K562 (cell line): ENCODE measurements around the gene CHCHD4. TPM values are rescaled to one million over a fixed set of nuclear protein-coding genes. Genes with fewer than 3 reads are reported as not detected.
A peak's percentile ranks its signal among the peaks of the same experiment; 100 is the strongest.

Experiments
- ARID3A ChIP-seq: IDR thresholded peaks from 2 replicates; pipeline ENCODE4 v1.6.1; 2012; ENCODE audit warnings: low read depth, low read length, improper control_type of control experiment, borderline replicate concordance
- CCNT2 ChIP-seq: IDR thresholded peaks from 2 replicates; pipeline ENCODE4 v1.6.1; 2011; ENCODE audit warnings: borderline replicate concordance, low read depth, mild to moderate bottlenecking, moderate library complexity, mixed read lengths, low read length; ENCODE audit not compliant: insufficient read length; ENCODE audit errors: extremely low read depth
- KLF6 ChIP-seq: fragments of 250-450 bp; sonication (Bioruptor Pico); IDR thresholded peaks from 2 replicates; pipeline ENCODE4 v1.4.0; 2020; ENCODE audit warnings: mild to moderate bottlenecking, moderate library complexity, borderline replicate concordance
- NELFE ChIP-seq: IDR thresholded peaks from 2 replicates; pipeline ENCODE4 v1.6.1; 2011; ENCODE audit warnings: mild to moderate bottlenecking; ENCODE audit not compliant: insufficient read depth, insufficient read length
- PCBP1 ChIP-seq: fragments of 200-400 bp; formaldehyde crosslinking; IDR thresholded peaks from 2 replicates; pipeline ENCODE4 v1.6.1; 2018; ENCODE audit warnings: mild to moderate bottlenecking, low read depth, low read length; ENCODE audit not compliant: poor library complexity, severe bottlenecking
- RBM34 ChIP-seq: fragments of 200-400 bp; formaldehyde crosslinking; IDR thresholded peaks from 2 replicates; pipeline ENCODE4 v1.6.1; 2018; ENCODE audit warnings: low read length, borderline replicate concordance; ENCODE audit not compliant: insufficient read depth
- SMAD4 ChIP-seq: fragments of 250-450 bp; sonication (Bioruptor Pico); conservative IDR thresholded peaks from 2 replicates; pipeline ENCODE4 v1.8.0; 2021; ENCODE audit warnings: inconsistent platforms, mild to moderate bottlenecking, moderate library complexity
- STAG1 ChIP-seq: sonication (generic); formaldehyde crosslinking; IDR thresholded peaks from 2 replicates; pipeline ENCODE4 v1.5.0; 2020; ENCODE audit warnings: missing genetic modification reagents, borderline replicate concordance
- polyA plus RNA-seq, 8 experiments: library from polyadenylated mRNA; depleted of rRNA in 4 of 8; stranded (reverse) in 5 of 8; unstranded in 3 of 8; fragments of >200 nt; fragmentation: Nextera tagmentation in 2 of 8; fragmentation: Illumina TruSeq in 1 of 8; extraction: Ambion mirVana in 2 of 8; extraction: Trizol in 1 of 8; gene quantifications; 2 replicates each; pipeline versions ENCODE4 v1.2.1 to v1.2.3, GENCODE V29; 2011 to 2014; ENCODE audit warnings: inconsistent platforms in 1 of 8, missing spikeins in 1 of 8
- total RNA-seq, 7 experiments: library from RNA; depleted of rRNA in 6 of 7; stranded (reverse); fragments of >200 nt in 6 of 7; fragmentation: Illumina TruSeq in 2 of 7; extraction: Trizol in 2 of 7; gene quantifications; 2 replicates each; pipeline versions ENCODE4 v1.2.1 to v1.2.3, GENCODE V29; 2011 to 2021; ENCODE audit warnings: low replicate concordance in 1 of 7
- TF ChIP-seq, protein P1 (sequence below), 2 experiments: IDR thresholded peaks; 2 replicates each; pipeline ENCODE4 v1.6.1; 2012; ENCODE audit warnings: improper control_type of control experiment in 2 of 2, low read depth in 2 of 2, low read length in 2 of 2, borderline replicate concordance in 1 of 2
- TF ChIP-seq, protein P2 (sequence below): fragments of 250-450 bp; sonication (Bioruptor Pico); IDR thresholded peaks from 2 replicates; pipeline ENCODE4 v1.8.0; 2022; ENCODE audit warnings: moderate library complexity, mild to moderate bottlenecking, inconsistent platforms
- TF ChIP-seq, protein P3 (sequence below): sonication (generic); formaldehyde crosslinking; IDR thresholded peaks from 2 replicates; pipeline ENCODE4 v1.8.0; 2022; ENCODE audit warnings: mild to moderate bottlenecking, missing genetic modification reagents
- TF ChIP-seq, protein P4 (sequence below), 2 experiments: fragments of 200-800 bp in 1 of 2; sonication (Bioruptor generic) in 1 of 2; sonication (generic) in 1 of 2; formaldehyde crosslinking in 1 of 2; IDR thresholded peaks in 1 of 2; conservative IDR thresholded peaks in 1 of 2; 2 replicates each; pipeline versions ENCODE4 v1.5.0 to v1.6.1; 2016 to 2020; ENCODE audit warnings: missing compliant biosample characterization in 1 of 2, missing genetic modification characterization in 1 of 2, missing genetic modification reagents in 1 of 2

CHCHD4 gene
- total and polyA plus RNA-seq, 9 of the 15 experiments (the other 6 are each of a cell fraction or from before 2014, with no cell fraction given): 55.4 to 225 (median 77.2) TPM

DNA sequence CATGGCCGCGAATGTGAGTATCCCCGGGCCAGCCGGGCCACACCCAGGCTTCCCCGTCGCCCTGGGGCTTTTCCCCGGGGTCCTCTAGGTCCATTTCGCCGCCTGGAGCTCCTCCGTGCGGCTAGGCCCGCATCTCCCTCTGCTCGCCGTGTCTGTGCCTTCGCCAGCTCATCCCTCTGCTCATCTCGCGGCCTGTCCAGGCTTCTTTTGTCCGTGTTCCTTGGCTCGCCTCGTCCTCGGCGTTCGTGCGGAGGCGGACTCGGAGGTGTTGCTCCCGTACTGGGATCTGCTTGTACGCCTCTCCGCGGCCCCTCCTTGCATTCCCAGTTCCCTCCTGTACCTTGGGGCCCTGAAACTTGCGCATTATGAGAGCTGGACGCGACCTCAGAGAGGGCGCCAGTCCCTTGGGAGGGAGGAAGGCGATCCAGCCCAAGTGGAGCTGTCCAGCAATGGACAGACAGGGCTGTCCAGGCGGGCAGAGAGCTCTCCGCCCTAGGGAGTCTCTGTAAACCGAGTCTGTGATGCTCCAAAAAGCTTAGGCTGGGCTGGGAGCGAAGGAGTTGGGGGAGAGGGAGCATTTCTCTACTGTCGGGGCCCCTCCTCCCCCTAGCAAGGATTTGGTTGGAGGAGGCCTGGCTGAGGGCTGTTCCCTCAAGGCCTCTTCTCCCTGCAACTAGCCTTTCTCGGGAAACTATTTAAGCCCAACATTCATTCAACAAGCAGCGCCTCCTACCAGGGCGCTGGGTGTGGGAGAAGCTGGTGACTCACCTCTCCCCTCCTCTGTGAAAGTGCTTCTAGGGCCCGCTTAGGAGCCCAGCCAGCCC is 735 bp upstream of the CHCHD4 start (continued):
- TF ChIP-seq, protein P1, sequence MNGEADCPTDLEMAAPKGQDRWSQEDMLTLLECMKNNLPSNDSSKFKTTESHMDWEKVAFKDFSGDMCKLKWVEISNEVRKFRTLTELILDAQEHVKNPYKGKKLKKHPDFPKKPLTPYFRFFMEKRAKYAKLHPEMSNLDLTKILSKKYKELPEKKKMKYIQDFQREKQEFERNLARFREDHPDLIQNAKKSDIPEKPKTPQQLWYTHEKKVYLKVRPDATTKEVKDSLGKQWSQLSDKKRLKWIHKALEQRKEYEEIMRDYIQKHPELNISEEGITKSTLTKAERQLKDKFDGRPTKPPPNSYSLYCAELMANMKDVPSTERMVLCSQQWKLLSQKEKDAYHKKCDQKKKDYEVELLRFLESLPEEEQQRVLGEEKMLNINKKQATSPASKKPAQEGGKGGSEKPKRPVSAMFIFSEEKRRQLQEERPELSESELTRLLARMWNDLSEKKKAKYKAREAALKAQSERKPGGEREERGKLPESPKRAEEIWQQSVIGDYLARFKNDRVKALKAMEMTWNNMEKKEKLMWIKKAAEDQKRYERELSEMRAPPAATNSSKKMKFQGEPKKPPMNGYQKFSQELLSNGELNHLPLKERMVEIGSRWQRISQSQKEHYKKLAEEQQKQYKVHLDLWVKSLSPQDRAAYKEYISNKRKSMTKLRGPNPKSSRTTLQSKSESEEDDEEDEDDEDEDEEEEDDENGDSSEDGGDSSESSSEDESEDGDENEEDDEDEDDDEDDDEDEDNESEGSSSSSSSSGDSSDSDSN (IDR thresholded peaks at IDR 0.05; ENCODE audit: borderline replicate concordance in 1 of 2, low read depth in 2 of 2, low read length in 2 of 2): no peak; a peak in 1 of 4 replicates
- TF ChIP-seq KLF6 (CRISPR knock-in tag) (no peak), PCBP1 (peak; percentile 20), CCNT2 (no peak), NELFE (no peak), SMAD4 (peak; percentile 72), ARID3A (no peak), RBM34 (no peak), STAG1 (CRISPR knock-in tag) (no peak)
- TF ChIP-seq, protein P2, sequence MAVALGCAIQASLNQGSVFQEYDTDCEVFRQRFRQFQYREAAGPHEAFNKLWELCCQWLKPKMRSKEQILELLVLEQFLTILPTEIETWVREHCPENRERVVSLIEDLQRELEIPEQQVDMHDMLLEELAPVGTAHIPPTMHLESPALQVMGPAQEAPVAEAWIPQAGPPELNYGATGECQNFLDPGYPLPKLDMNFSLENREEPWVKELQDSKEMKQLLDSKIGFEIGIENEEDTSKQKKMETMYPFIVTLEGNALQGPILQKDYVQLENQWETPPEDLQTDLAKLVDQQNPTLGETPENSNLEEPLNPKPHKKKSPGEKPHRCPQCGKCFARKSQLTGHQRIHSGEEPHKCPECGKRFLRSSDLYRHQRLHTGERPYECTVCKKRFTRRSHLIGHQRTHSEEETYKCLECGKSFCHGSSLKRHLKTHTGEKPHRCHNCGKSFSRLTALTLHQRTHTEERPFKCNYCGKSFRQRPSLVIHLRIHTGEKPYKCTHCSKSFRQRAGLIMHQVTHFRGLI (CRISPR knock-in tag): no peak
- TF ChIP-seq, protein P3, sequence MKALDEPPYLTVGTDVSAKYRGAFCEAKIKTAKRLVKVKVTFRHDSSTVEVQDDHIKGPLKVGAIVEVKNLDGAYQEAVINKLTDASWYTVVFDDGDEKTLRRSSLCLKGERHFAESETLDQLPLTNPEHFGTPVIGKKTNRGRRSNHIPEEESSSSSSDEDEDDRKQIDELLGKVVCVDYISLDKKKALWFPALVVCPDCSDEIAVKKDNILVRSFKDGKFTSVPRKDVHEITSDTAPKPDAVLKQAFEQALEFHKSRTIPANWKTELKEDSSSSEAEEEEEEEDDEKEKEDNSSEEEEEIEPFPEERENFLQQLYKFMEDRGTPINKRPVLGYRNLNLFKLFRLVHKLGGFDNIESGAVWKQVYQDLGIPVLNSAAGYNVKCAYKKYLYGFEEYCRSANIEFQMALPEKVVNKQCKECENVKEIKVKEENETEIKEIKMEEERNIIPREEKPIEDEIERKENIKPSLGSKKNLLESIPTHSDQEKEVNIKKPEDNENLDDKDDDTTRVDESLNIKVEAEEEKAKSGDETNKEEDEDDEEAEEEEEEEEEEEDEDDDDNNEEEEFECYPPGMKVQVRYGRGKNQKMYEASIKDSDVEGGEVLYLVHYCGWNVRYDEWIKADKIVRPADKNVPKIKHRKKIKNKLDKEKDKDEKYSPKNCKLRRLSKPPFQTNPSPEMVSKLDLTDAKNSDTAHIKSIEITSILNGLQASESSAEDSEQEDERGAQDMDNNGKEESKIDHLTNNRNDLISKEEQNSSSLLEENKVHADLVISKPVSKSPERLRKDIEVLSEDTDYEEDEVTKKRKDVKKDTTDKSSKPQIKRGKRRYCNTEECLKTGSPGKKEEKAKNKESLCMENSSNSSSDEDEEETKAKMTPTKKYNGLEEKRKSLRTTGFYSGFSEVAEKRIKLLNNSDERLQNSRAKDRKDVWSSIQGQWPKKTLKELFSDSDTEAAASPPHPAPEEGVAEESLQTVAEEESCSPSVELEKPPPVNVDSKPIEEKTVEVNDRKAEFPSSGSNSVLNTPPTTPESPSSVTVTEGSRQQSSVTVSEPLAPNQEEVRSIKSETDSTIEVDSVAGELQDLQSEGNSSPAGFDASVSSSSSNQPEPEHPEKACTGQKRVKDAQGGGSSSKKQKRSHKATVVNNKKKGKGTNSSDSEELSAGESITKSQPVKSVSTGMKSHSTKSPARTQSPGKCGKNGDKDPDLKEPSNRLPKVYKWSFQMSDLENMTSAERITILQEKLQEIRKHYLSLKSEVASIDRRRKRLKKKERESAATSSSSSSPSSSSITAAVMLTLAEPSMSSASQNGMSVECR (CRISPR knock-in tag): peak; percentile 95
- TF ChIP-seq, protein P4, sequence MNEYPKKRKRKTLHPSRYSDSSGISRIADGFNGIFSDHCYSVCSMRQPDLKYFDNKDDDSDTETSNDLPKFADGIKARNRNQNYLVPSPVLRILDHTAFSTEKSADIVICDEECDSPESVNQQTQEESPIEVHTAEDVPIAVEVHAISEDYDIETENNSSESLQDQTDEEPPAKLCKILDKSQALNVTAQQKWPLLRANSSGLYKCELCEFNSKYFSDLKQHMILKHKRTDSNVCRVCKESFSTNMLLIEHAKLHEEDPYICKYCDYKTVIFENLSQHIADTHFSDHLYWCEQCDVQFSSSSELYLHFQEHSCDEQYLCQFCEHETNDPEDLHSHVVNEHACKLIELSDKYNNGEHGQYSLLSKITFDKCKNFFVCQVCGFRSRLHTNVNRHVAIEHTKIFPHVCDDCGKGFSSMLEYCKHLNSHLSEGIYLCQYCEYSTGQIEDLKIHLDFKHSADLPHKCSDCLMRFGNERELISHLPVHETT (CRISPR knock-in tag; conservative IDR thresholded peaks at IDR 0.05 in 1 of 2, IDR thresholded peaks at IDR 0.05 in 1 of 2): peak in 1 of 2 experiments; percentile 93; a peak in 1 of 4 replicates
